Caco-2 (cell line): ENCODE data around the gene NFKBIA. TPM values are rescaled to one million over a fixed set of nuclear protein-coding genes. Genes with fewer than 3 reads are reported as not detected.
"Not testable (repeated sequence)": the region's sequence is repeated elsewhere in the genome, so short reads cannot be mapped to it uniquely, and the experiment has no call there.

ENCODE experiments used
- BruUV-seq: library from RNA; stranded (reverse); fragments of 400-500 nt; replicated peaks from 2 replicates; lab custom pipeline; 2021; lab: Mats Ljungman, UMichigan
- CTCF ChIA-PET: fragments of 300-600 bp; sonication (Branson Sonifier 250); formaldehyde crosslinking; loops from one replicate; lab custom pipeline; 2022; ENCODE audit warnings: antibody characterized with exemption; lab: Charles Lee
- POLR2A ChIA-PET: fragments of 300-600 bp; sonication (Branson Sonifier 250); formaldehyde crosslinking; loops from one replicate; lab custom pipeline; 2022; ENCODE audit warnings: antibody characterized with exemption; lab: Charles Lee
- DNase-seq, 2 experiments: peaks; one replicate each; pipeline versions ENCODE4 v3.0.0 to v3.0.0-alpha.2; 2020 to 2022
- H3K27me3 ChIP-seq: replicated peaks from 2 replicates; pipeline ENCODE4 v1.6.0; 2011; ENCODE audit warnings: low read length; ENCODE audit not compliant: control insufficient read depth, insufficient read depth
- H3K36me3 ChIP-seq: 2 replicates; pipeline ENCODE4 v1.5.1; 2011; ENCODE audit warnings: low read length; ENCODE audit not compliant: control insufficient read depth, insufficient read depth
- H3K4me1 ChIP-seq: fragments of 250-450 bp; sonication (Bioruptor Pico); 2 replicates; pipeline ENCODE4 v1.5.1; 2020; ENCODE audit warnings: mild to moderate bottlenecking
- H3K4me3 ChIP-seq: 2 replicates; pipeline ENCODE4 v1.5.1; 2011; ENCODE audit warnings: low read depth, mild to moderate bottlenecking, control low read depth, low read length
- H3K9me3 ChIP-seq: fragments of 250-450 bp; sonication (Bioruptor Pico); 2 replicates; pipeline ENCODE4 v1.5.1; 2020; ENCODE audit warnings: mild to moderate bottlenecking, moderate library complexity
- H3K27ac Mint-ChIP-seq: one replicate; pipeline ENCODE4 v1.8.0; 2022; ENCODE audit warnings: mixed read lengths; ENCODE audit not compliant: unreplicated experiment
- H3K27me3 Mint-ChIP-seq: one replicate; pipeline ENCODE4 v1.8.0; 2022; ENCODE audit warnings: mixed read lengths; ENCODE audit not compliant: insufficient read depth, unreplicated experiment
- H3K36me3 Mint-ChIP-seq: one replicate; pipeline ENCODE4 v1.8.0; 2022; ENCODE audit warnings: mild to moderate bottlenecking, mixed read lengths; ENCODE audit not compliant: insufficient read depth, unreplicated experiment
- H3K4me1 Mint-ChIP-seq: one replicate; pipeline ENCODE4 v1.8.0; 2022; ENCODE audit warnings: low read depth, mixed read lengths; ENCODE audit not compliant: unreplicated experiment
- H3K4me3 Mint-ChIP-seq: one replicate; pipeline ENCODE4 v1.8.0; 2022; ENCODE audit warnings: mild to moderate bottlenecking, moderate library complexity, mixed read lengths; ENCODE audit not compliant: unreplicated experiment
- H3K9me3 Mint-ChIP-seq: one replicate; pipeline ENCODE4 v1.8.0; 2022; ENCODE audit warnings: mixed read lengths; ENCODE audit not compliant: unreplicated experiment
- CTCF ChIP-seq, 2 experiments: fragments of 200-600 bp in 1 of 2; IDR thresholded peaks; 1 replicate in 1 of 2; 2 replicates in 1 of 2; pipeline versions ENCODE4 v1.5.1 to v1.8.0; 2011 to 2022; ENCODE audit warnings: antibody characterized with exemption in 1 of 2, control low read depth in 1 of 2, inconsistent platforms in 1 of 2, low read depth in 1 of 2, low read length in 1 of 2, mild to moderate bottlenecking in 1 of 2, moderate library complexity in 1 of 2; ENCODE audit not compliant: insufficient read depth in 1 of 2, severe bottlenecking in 1 of 2, unreplicated experiment in 1 of 2
- intact Hi-C: fragments of 100-400 bp; cut with micrococcal nuclease; formaldehyde crosslinking; loops from one replicate; pipeline ENCODE4 v1.10.0; 2022; ENCODE audit not compliant: unreplicated experiment
- total RNA-seq: library from RNA; stranded (reverse); gene quantifications from 2 replicates; pipeline ENCODE4 v1.2.3, GENCODE V29; 2022

The NFKBIA gene
- total RNA-seq, 1 experiment from 2014 or later = 33.4 TPM

- no peaks in the 10 kb centered on the region for H3K9me3 Mint-ChIP-seq
- intact Hi-C loops = no loop called here
- CTCF ChIA-PET = interaction anchor here (0.9 to 1.3 kb wide), 2 partner anchors 11 to 19 kb away, joined by 3 to 5 read pairs; no protein-coding TSS in a partner anchor
These were observed 20.0 kb downstream of the NFKBIA start for GRCh38 chr14:35384455-35385041.

GRCh38 chr14:35383569-35384454, 20.7 kb downstream of the NFKBIA start:
- intact Hi-C loops = no loop called here
- Histone ChIP-seq H3K4me3 (no peak overlapping the region), H3K36me3 (no peaks in the 10 kb centered on the region), H3K4me1 (peaks cover 25% of the 10 kb centered on the region), H3K27me3 (no peaks in the 10 kb centered on the region), H3K9me3 (no peaks in the 10 kb centered on the region)
- CTCF ChIA-PET = interaction anchor here (0.9 to 1.3 kb wide), 2 partner anchors 10 to 20 kb away, joined by 3 to 5 read pairs; no protein-coding TSS in a partner anchor
- POLR2A ChIA-PET = no interaction called here
- H3K27me3 Mint-ChIP-seq = no peaks in the 10 kb centered on the region
- H3K9me3 Mint-ChIP-seq = no peaks in the 10 kb centered on the region
- BruUV-seq = no TSS peak
- peaks cover 14% of the 10 kb centered on the region for H3K4me1 Mint-ChIP-seq
- H3K4me3 Mint-ChIP-seq = no peak overlapping the region
- no peak for TF ChIP-seq CTCF (IDR thresholded peaks at IDR 0.05; ENCODE audit: insufficient read depth in 1 of 2, low read depth in 1 of 2, low read length in 1 of 2, severe bottlenecking in 1 of 2, unreplicated experiment in 1 of 2)
- no peak for DNase-seq
- H3K27ac Mint-ChIP-seq = no peak overlapping the region
- H3K36me3 Mint-ChIP-seq = no peaks in the 10 kb centered on the region

More at GRCh38 chr14:35384455-35385041, 20.0 kb downstream of the NFKBIA start:
- peak in 1 of 2 experiments; percentile 20 for TF ChIP-seq CTCF (IDR thresholded peaks at IDR 0.05; ENCODE audit: insufficient read depth in 1 of 2, low read depth in 1 of 2, low read length in 1 of 2, severe bottlenecking in 1 of 2, unreplicated experiment in 1 of 2)
- BruUV-seq = no TSS peak
- peaks cover 25% of the 10 kb centered on the region for H3K4me1 ChIP-seq
- POLR2A ChIA-PET = no interaction called here
- Mint-ChIP-seq H3K27ac (no peak overlapping the region), H3K4me3 (no peak overlapping the region), H3K36me3 (no peaks in the 10 kb centered on the region), H3K4me1 (peaks cover 14% of the 10 kb centered on the region), H3K27me3 (no peaks in the 10 kb centered on the region)
- no peaks in the 10 kb centered on the region for H3K27me3 ChIP-seq
- no peaks in the 10 kb centered on the region for H3K9me3 ChIP-seq
- H3K4me3 ChIP-seq = no peak overlapping the region
- H3K36me3 ChIP-seq = no peaks in the 10 kb centered on the region
- peak in 1 of 2 experiments; percentile 46 for DNase-seq

- peaks cover 14% of the 10 kb centered on the region for H3K4me1 Mint-ChIP-seq
- H3K27ac Mint-ChIP-seq = no peak overlapping the region
- H3K36me3 Mint-ChIP-seq = no peaks in the 10 kb centered on the region
- Histone ChIP-seq H3K27me3 (no peaks in the 10 kb centered on the region), H3K36me3 (no peaks in the 10 kb centered on the region), H3K9me3 (no peaks in the 10 kb centered on the region), H3K4me1 (peaks cover 25% of the 10 kb centered on the region), H3K4me3 (no peak overlapping the region)
- no peak for TF ChIP-seq CTCF (IDR thresholded peaks at IDR 0.05; ENCODE audit: insufficient read depth in 1 of 2, low read depth in 1 of 2, low read length in 1 of 2, severe bottlenecking in 1 of 2, unreplicated experiment in 1 of 2)
- no TSS peak for BruUV-seq
- POLR2A ChIA-PET = no interaction called here
- DNase-seq = peak; percentile 51 to 57
- intact Hi-C loops = no loop called here
- CTCF ChIA-PET = interaction anchor here (0.8 kb wide), 1 partner anchor 23 kb away, joined by 5 read pairs; the partner anchor contains the start of gene NFKBIA
- H3K4me3 Mint-ChIP-seq = no peak overlapping the region
- H3K27me3 Mint-ChIP-seq = no peaks in the 10 kb centered on the region
- H3K9me3 Mint-ChIP-seq = no peaks in the 10 kb centered on the region
These were observed 23.8 kb downstream of the NFKBIA start for GRCh38 chr14:35380794-35381193.

DNA sequence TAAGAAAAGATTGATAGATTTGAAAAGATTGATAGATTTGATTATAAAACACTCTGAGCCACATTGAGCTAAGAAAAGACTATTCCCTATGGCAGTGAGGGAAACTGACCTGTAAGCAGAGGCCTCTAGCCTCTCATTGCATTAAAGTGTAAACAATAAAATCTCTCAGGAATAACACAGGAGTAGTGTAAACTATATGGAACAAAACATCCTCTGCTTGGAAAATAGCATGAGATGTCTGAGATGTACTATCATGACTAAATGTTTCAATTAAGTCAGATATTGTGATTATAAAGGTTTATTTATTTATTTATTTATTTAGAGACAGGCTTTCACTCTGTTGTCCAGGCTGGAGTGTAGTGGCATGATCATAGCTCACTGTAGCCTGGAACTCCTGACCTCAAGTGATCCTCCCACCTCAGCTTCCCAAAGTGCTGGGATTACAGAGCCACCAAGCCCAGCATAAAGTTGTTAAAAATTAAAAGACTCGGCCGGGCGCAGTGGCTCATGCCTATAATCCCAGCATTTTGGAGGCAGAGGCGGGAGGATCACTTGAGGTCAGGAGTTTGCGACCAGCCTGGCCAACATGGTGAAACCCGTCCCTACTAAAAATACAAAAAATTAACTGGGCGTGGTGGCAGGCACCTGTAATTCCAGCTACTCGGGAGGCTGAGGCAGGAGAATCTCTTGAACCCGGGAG, 25.2 kb downstream of the NFKBIA start:
- H3K4me1 Mint-ChIP-seq, DNase-seq, H3K36me3 Mint-ChIP-seq, H3K27me3 Mint-ChIP-seq, H3K27me3 ChIP-seq, H3K4me3 Mint-ChIP-seq, H3K9me3 ChIP-seq, H3K4me3 ChIP-seq, H3K9me3 Mint-ChIP-seq, intact Hi-C loops, H3K36me3 ChIP-seq, BruUV-seq, H3K27ac Mint-ChIP-seq: not testable (repeated sequence)
- POLR2A ChIA-PET = interaction anchor here (0.6 kb wide), 1 partner anchor 25 kb away, joined by 3 read pairs; no protein-coding TSS in a partner anchor
- H3K4me1 ChIP-seq = peaks cover 15% of the 10 kb centered on the region
- CTCF ChIA-PET = interaction anchor here (0.7 kb wide), 1 partner anchor 1075 kb away, joined by 3 read pairs; no protein-coding TSS in a partner anchor
